Kidney (tissue), 14 donors: Measurements from ENCODE around the gene SLC4A11. TPM values are rescaled to one million over a fixed set of nuclear protein-coding genes. Genes with fewer than 3 reads are reported as not detected.
"Not testable (repeated sequence)": the region's sequence is repeated elsewhere in the genome, so short reads cannot be mapped to it uniquely, and the experiment has no call there.

Source experiments
- DNase-seq, 5 donors: peaks; one replicate each; pipeline ENCODE4 v3.0.0-alpha.2; 2013 to 2020
- FAIRE-seq: peaks from 2 replicates; lab custom pipeline; 2012; peaks lifted over from hg19 to GRCh38; lab: Jason Lieb, UNC
- H3K27ac ChIP-seq, 2 donors: one replicate each; pipeline ENCODE4 v1.7.0; 2013; ENCODE audit warnings: low read depth in 2 of 2, low read length in 2 of 2, inconsistent platforms in 1 of 2
- H3K27me3 ChIP-seq: one replicate; pipeline ENCODE4 v1.7.1; 2013; ENCODE audit warnings: low read length, inconsistent platforms; ENCODE audit not compliant: control insufficient read depth, insufficient read depth
- H3K36me3 ChIP-seq, 3 donors: one replicate each; pipeline versions ENCODE4 v1.7.0 to v1.7.1; 2013; ENCODE audit warnings: low read length in 3 of 3, control low read depth in 1 of 3, inconsistent platforms in 1 of 3; ENCODE audit not compliant: insufficient read depth in 3 of 3, control insufficient read depth in 2 of 3
- H3K4me1 ChIP-seq, 3 donors: one replicate each; pipeline versions ENCODE4 v1.7.0 to v1.7.1; 2013; ENCODE audit warnings: low read length in 3 of 3, inconsistent platforms in 1 of 3, low read depth in 1 of 3; ENCODE audit not compliant: control insufficient read depth in 2 of 3, insufficient read depth in 2 of 3
- H3K4me3 ChIP-seq, 3 donors: one replicate each; pipeline versions ENCODE4 v1.7.0 to v1.8.1; 2013; ENCODE audit warnings: low read length in 3 of 3, control low read depth in 1 of 3, inconsistent platforms in 1 of 3
- H3K9ac ChIP-seq, 3 donors: one replicate each; pipeline versions ENCODE4 v1.7.0 to v1.7.1; 2013; ENCODE audit warnings: low read length in 3 of 3, control low read depth in 1 of 3, inconsistent platforms in 1 of 3
- H3K9me3 ChIP-seq, 3 donors: one replicate each; pipeline versions ENCODE4 v1.7.0 to v1.7.1; 2013; ENCODE audit warnings: low read length in 3 of 3, control low read depth in 1 of 3, inconsistent platforms in 1 of 3; ENCODE audit not compliant: control insufficient read depth in 2 of 3, insufficient read depth in 1 of 3
- intact Hi-C: fragments of 100-400 bp; cut with DNase I; formaldehyde crosslinking; loops from one replicate; pipeline ENCODE4 v1.11.1; 2022
- polyA plus RNA-seq: library from polyadenylated mRNA; stranded (reverse); fragments of 350-450 nt; fragmentation: Illumina TruSeq; extraction: RNeasy Lipid Tissue Mini Kit (QIAGEN cat#74804); gene quantifications from one replicate; pipeline ENCODE4 v1.2.3, GENCODE V29; 2014; ENCODE audit warnings: low read depth, low replicate concordance; ENCODE audit not compliant: insufficient read depth
- total RNA-seq: library from RNA; stranded (reverse); fragmentation: NEBNext Ultra II Directional; extraction: Animal tissue kit (Norgen Biotek cat#: 25700); gene quantifications from one replicate; pipeline ENCODE4 v1.2.1, GENCODE V29; 2021
- TF ChIP-seq, protein P1 (sequence below): IDR thresholded peaks from 3 replicates; pipeline ENCODE4 v1.5.1; 2012; ENCODE audit warnings: mild to moderate bottlenecking, moderate library complexity, borderline replicate concordance; ENCODE audit not compliant: insufficient read depth; ENCODE audit errors: extremely low read depth
- donor health status: control.
- donor health status: control.
- donor health status: control.
- donor health status: control.
- donor health status: control.
- donor health status: DM: yes; HTN: yes; CAD: no.
- donor health status: Normal renal cell carcinoma (clear cell type).

The SLC4A11 gene
- total and polyA plus RNA-seq, 2 donors from 2014 or later: 7.6 to 14.8 TPM

DNA sequence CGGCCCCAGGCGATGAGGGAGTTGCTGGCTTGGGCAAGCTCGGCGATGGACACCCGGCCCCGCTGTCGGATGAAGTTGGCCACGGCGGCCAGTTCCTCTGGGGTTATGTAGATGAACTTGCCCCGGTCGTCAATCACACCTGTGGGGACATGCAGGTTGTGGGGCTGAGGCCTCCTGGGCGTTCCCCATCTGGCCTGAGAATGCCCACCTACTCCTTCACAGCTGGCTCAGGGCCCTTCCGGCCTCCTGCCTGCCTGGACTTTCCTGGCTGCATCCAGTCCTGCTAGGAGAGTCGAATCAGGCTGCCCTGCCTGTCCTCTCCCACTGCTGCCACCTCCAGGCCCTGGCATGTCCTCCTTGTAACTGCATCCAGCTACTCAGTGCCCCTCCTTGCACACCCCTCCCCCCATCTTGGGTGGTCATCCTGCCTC, 48.3 kb downstream of the SLC4A11 start:
- TF ChIP-seq, protein P1, sequence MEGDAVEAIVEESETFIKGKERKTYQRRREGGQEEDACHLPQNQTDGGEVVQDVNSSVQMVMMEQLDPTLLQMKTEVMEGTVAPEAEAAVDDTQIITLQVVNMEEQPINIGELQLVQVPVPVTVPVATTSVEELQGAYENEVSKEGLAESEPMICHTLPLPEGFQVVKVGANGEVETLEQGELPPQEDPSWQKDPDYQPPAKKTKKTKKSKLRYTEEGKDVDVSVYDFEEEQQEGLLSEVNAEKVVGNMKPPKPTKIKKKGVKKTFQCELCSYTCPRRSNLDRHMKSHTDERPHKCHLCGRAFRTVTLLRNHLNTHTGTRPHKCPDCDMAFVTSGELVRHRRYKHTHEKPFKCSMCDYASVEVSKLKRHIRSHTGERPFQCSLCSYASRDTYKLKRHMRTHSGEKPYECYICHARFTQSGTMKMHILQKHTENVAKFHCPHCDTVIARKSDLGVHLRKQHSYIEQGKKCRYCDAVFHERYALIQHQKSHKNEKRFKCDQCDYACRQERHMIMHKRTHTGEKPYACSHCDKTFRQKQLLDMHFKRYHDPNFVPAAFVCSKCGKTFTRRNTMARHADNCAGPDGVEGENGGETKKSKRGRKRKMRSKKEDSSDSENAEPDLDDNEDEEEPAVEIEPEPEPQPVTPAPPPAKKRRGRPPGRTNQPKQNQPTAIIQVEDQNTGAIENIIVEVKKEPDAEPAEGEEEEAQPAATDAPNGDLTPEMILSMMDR: no peak
- FAIRE-seq (no peak), DNase-seq (peak in 1 of 5 donors; percentile 73)
- Histone ChIP-seq H3K4me3 (no peak overlapping the region), H3K27ac (no peak overlapping the region), H3K9me3 (no peaks in the 10 kb centered on the region), H3K36me3 (peaks cover 2 to 29% (median 28%) of the 10 kb centered on the region in 3 donors), H3K27me3 (no peaks in the 10 kb centered on the region), H3K9ac (no peak overlapping the region), H3K4me1 (no peaks in the 10 kb centered on the region)
- intact Hi-C loops: no loop called here

DNA sequence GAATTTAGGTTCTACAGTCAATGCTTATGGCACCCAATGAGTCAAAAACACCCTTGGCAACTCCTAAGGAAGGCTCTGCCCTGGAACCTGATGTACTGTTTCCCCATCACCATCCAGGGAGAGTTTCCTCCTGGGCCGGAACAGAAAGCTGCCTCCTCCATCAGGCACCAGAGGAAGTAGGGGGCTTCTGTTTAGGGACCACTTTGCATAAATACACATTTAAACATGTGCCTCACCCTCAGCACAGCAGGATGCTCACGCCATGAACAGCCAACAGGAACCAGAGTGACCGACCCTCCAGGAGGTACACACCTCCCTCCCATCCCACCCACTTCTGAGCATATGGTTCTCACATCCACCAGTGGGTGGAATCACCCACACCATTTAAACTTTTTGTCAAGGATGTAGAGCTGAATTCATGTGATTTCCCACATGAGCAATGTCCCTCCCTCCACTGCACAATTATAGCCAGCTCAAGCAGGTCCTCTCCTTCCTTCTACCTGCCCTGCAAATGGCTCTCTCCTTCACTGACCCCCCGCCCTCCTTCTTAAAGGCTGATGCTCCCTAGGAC, 49.3 kb downstream of the SLC4A11 start:
- H3K9ac ChIP-seq: no peak overlapping the region
- intact Hi-C loops: no loop called here
- no peaks in the 10 kb centered on the region for H3K4me1 ChIP-seq
- no peak for FAIRE-seq
- peak in 1 of 5 donors; percentile 29 for DNase-seq
- H3K9me3 ChIP-seq: no peaks in the 10 kb centered on the region
- no peaks in the 10 kb centered on the region for H3K27me3 ChIP-seq
- TF ChIP-seq, protein P1: no peak
- H3K4me3 ChIP-seq: no peak overlapping the region
- peaks cover 2 to 21% (median 20%) of the 10 kb centered on the region in 3 donors for H3K36me3 ChIP-seq
- no peak overlapping the region for H3K27ac ChIP-seq

DNA sequence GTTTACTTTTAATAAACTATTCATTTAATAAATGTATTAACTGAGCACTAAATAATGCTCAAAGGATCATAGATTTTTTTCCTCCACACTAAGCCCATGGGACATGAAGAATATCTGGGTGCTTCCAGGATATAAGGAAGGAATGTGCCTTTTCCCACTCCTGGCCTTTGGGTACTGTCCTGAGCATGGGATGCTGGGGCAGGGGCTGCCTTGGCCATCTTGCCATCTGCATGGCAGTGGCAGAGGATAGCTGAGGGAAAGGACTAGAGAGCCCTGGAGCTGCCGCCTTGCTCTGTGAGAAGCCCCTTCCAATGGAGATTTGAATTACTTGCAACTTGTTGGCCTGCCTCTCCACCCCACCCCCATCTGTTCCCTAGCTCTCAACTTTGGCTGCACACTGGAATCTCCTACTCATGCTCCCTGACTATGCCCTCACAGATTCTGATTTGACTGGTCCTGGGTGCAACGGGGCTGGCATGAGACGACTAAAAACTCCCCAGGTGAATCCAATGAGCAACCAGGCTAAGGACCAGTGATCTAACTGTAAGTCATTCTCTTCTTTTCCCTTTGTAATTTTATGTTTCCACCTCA, 50.1 kb downstream of the SLC4A11 start:
- intact Hi-C loops: no loop called here
- TF ChIP-seq, protein P1: no peak

DNA sequence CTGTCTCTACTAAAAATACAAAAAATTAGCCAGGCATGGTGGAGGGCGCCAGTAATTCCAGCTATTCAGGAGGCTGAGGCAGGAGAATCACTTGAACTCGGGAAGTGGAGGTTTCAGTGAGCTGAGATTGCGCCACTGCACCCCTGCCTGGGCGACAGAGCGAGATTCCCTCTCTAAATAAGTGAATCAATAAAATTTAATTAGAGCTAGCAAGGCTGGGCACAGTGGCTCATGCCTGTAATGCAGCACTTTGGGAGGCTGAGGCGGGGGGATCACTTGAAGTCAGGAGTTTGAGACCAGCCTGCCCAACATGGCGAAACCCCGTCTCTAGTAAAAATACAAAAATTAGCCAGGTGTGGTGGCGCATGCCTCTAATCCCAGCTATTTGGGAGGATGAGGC, 51.1 kb downstream of the SLC4A11 start:
- H3K4me1 ChIP-seq, H3K27me3 ChIP-seq, intact Hi-C loops, H3K9ac ChIP-seq, H3K9me3 ChIP-seq, FAIRE-seq, H3K27ac ChIP-seq, H3K4me3 ChIP-seq: not testable (repeated sequence)
- DNase-seq: peak in 1 of 5 donors; percentile 51
- H3K36me3 ChIP-seq: peaks cover 2 to 12% (median 11%) of the 10 kb centered on the region in 3 donors

More for the DNA sequence above, 50.1 kb downstream of the SLC4A11 start:
- FAIRE-seq (no peak), DNase-seq (peak in 1 of 5 donors; percentile 32)
- no peaks in the 10 kb centered on the region for H3K9me3 ChIP-seq
- H3K27ac ChIP-seq: no peak overlapping the region
- H3K9ac ChIP-seq: no peak overlapping the region
- H3K4me1 ChIP-seq: no peaks in the 10 kb centered on the region
- H3K27me3 ChIP-seq: no peaks in the 10 kb centered on the region
- H3K36me3 ChIP-seq: peaks cover 2 to 15% (median 15%) of the 10 kb centered on the region in 3 donors
- H3K4me3 ChIP-seq: no peak overlapping the region
